Subcutaneous adipose tissue (tissue), 4 donors: ENCODE measurements around the gene MCC. TPM values are rescaled to one million over a fixed set of nuclear protein-coding genes. Genes with fewer than 3 reads are reported as not detected.

Experiments used
- CTCF ChIP-seq: fragments of 450-650 bp; IDR thresholded peaks from one replicate; pipeline ENCODE4 v1.5.1; 2016; ENCODE audit warnings: low read depth, mild to moderate bottlenecking, control low read depth, antibody characterized with exemption, moderate library complexity
- total RNA-seq, 4 donors: library from RNA; depleted of rRNA; stranded (reverse); fragments of >200 nt; gene quantifications; one replicate each; pipeline ENCODE4 v1.1.0, GENCODE V29; 2016

MCC gene
- total RNA-seq, 4 donors from 2014 or later: 15.0 to 57.3 (median 23.7) TPM

- TF ChIP-seq CTCF: no peak
These were observed 460.8 kb downstream of the MCC start for GRCh38 chr5:113027431-113027830.

DNA sequence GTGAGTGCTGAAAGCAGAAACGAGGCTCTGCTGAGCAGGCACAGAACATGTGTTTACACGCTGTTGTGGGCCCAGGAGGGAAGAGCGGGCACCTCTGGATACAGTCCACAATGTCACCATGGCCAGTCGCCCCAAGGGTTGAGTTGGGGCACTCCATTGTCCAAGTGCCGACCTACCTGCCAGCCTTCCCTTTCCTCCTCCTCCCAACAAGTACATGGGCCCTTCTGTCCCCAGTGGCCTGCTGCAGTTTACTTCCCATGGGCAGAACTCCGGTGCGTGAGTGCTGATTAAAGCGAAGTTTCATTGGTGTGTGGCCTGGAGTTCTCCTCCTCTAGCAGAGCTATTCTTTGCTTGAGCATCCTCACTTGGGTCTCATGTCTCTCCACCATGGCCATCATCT lies 461.2 kb downstream of the MCC start:
- no peak for TF ChIP-seq CTCF

DNA sequence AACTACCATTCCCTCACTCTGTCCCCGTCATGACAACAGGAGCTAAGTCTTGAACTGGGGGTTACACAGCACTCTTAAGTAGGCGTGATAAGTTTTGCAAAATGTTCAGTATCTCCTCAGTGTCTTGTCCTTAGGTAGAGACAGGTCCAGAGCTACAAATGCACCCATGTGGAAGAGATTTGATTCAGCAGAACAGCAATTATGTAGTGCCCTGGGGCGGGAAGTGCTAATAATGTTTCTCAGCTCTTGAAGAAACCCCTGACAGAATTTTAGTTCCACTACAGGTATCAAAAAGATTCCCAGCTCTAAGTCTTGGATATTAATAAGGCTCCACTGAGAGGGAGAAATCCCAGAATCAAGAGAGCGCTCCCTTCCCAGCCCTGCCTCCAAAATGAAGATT lies 462.0 kb downstream of the MCC start:
- no peak for TF ChIP-seq CTCF

- TF ChIP-seq CTCF: no peak
These were observed 462.7 kb downstream of the MCC start for GRCh38 chr5:113025596-113025995.

GRCh38 chr5:113024076-113024697 lies 464.1 kb downstream of the MCC start:
- TF ChIP-seq CTCF: no peak

- no peak for TF ChIP-seq CTCF
These were observed 465.6 kb downstream of the MCC start for GRCh38 chr5:113022661-113023060.

DNA sequence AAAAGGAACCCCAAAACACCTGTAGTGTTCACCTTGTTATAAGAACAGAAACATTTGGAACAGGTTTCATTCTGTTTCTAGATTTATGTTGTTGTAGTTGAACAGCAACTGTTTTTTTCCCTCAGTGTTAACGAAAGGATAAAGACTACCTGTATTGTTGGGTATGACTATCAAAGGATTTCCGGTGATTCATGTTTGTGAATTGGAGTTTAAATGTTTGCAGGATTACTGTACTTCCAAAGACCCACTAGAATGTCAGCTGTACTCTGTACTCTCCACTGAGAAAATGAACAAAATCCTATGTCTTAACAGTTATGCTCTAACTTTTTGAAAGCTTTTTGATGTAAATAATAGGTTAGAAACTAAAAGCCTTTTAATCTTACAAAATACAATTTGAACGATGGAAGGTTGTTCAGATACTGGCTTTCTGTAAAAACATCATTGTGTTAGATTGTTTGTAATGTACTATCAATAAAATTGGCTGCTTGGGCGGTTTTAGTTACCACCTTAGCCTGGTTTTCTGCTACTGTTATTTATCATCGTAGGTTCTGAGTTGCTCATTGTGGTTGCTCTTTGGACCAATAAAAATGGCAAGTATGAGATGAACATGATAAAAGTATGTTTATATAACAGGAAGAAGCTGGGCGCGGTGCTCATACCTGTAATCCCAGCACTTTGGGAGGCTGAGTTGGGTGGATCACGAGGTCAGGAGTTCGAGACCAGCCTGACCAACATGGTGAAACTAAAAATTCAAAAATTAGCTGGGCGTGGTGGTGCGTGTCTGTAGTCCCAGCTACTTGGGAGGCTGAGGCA lies 467.6 kb downstream of the MCC start:
- TF ChIP-seq CTCF: no peak
